Bronchial epithelial cell (primary cell): ENCODE measurements around the gene SEZ6L. TPM values are rescaled to one million over a fixed set of nuclear protein-coding genes. Genes with fewer than 3 reads are reported as not detected.
A peak's percentile ranks its signal among the peaks of the same experiment; 100 is the strongest.

ENCODE experiments used
- DNase-seq: peaks from one replicate; pipeline ENCODE4 v3.0.0-alpha.2; 2010; ENCODE audit warnings: low read depth
- FAIRE-seq: peaks from 2 replicates; lab custom pipeline; 2011; peaks lifted over from hg19 to GRCh38; lab: Jason Lieb, UNC
- H3K27me3 ChIP-seq: 2 replicates; pipeline ENCODE4 v1.5.1; 2011; ENCODE audit warnings: low read length; ENCODE audit not compliant: control insufficient read depth, insufficient read depth
- H3K36me3 ChIP-seq: 2 replicates; pipeline ENCODE4 v1.5.1; 2011; ENCODE audit warnings: low read length; ENCODE audit not compliant: control insufficient read depth, insufficient read depth
- H3K4me3 ChIP-seq: 2 replicates; pipeline ENCODE4 v1.5.1; 2011; ENCODE audit warnings: mild to moderate bottlenecking, low read depth, low read length, control low read depth
- total RNA-seq: library from RNA; depleted of rRNA; stranded (reverse); fragments of >200 nt; gene quantifications from 2 replicates; pipeline ENCODE4 v1.2.1, GENCODE V29; 2014
- TF ChIP-seq, protein P1 (sequence below): IDR thresholded peaks from 2 replicates; pipeline ENCODE4 v1.5.1; 2011; ENCODE audit warnings: mild to moderate bottlenecking, moderate library complexity, low read length, control low read depth, inconsistent platforms; ENCODE audit not compliant: insufficient read depth, severe bottlenecking

SEZ6L gene
- total RNA-seq, 1 donor from 2014 or later = not detected

- TF ChIP-seq, protein P1, sequence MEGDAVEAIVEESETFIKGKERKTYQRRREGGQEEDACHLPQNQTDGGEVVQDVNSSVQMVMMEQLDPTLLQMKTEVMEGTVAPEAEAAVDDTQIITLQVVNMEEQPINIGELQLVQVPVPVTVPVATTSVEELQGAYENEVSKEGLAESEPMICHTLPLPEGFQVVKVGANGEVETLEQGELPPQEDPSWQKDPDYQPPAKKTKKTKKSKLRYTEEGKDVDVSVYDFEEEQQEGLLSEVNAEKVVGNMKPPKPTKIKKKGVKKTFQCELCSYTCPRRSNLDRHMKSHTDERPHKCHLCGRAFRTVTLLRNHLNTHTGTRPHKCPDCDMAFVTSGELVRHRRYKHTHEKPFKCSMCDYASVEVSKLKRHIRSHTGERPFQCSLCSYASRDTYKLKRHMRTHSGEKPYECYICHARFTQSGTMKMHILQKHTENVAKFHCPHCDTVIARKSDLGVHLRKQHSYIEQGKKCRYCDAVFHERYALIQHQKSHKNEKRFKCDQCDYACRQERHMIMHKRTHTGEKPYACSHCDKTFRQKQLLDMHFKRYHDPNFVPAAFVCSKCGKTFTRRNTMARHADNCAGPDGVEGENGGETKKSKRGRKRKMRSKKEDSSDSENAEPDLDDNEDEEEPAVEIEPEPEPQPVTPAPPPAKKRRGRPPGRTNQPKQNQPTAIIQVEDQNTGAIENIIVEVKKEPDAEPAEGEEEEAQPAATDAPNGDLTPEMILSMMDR = no peak
- Histone ChIP-seq H3K36me3 (no peaks in the 10 kb centered on the region), H3K27me3 (no peaks in the 10 kb centered on the region), H3K4me3 (no peak overlapping the region)
- FAIRE-seq (no peak), DNase-seq (no peak)
Measured at GRCh38 chr22:26314171-26314570, 144.9 kb downstream of the SEZ6L start.

DNA sequence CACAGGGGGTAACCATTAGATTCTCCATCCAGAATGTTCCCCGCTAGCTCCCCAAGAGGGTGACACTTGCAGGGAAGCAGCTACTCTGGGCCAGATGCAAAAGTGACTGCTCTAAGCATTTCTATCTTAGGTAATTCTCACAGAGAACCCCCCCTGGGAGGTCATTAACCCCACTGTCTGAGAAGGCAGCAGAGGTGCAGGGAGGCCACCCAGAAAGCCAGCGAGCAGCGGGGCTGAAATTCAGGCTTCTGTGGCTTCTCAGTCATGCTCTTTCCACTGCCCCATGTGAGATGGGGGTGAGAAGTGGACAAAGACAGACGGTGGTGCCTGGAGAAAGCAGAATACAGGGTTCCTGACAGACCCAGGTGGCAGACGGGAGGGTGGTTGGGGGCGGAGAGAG is 145.4 kb downstream of the SEZ6L start:
- FAIRE-seq (no peak), DNase-seq (no peak)
- TF ChIP-seq, protein P1 = no peak
- H3K36me3 ChIP-seq = no peaks in the 10 kb centered on the region
- no peaks in the 10 kb centered on the region for H3K27me3 ChIP-seq
- no peak overlapping the region for H3K4me3 ChIP-seq

DNA sequence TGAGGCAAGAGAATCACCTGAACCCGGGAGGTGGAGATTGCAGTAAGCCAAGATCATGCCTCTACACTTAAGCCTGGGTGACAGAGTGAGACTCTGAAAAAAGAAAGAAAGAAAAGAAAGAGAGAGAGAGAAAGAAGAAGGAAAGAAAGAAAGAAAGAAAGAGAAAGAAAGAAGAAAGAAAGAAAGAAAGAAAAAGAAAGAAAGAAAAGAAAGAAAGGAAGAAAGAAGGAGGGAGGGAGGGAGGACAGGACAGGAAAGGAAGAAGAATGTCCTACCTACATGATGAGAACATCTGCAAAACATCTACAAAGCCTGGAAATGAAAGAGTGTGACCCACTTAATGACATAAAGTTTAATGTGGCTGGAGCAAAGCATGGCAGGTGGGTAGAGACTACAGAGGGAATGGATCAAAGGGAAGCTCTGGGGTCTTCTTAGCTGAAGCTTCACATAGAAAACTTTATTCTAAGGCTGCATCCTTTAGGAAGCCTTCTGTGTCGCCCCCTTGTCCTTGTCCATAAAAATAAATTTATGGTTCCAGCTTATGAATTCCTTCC is 147.5 kb downstream of the SEZ6L start:
- TF ChIP-seq, protein P1 = no peak
- H3K4me3 ChIP-seq = no peak overlapping the region
- FAIRE-seq (no peak), DNase-seq (no peak)
- H3K27me3 ChIP-seq = no peaks in the 10 kb centered on the region
- no peaks in the 10 kb centered on the region for H3K36me3 ChIP-seq

- no peaks in the 10 kb centered on the region for H3K36me3 ChIP-seq
- FAIRE-seq (no peak), DNase-seq (peak; percentile 34)
- TF ChIP-seq, protein P1 = peak; percentile 32
- H3K27me3 ChIP-seq = no peaks in the 10 kb centered on the region
- no peak overlapping the region for H3K4me3 ChIP-seq
Measured at GRCh38 chr22:26318975-26319374, 149.7 kb downstream of the SEZ6L start.

- DNase-seq = no peak
- Histone ChIP-seq H3K4me3 (no peak overlapping the region), H3K27me3 (peaks cover 1% of the 10 kb centered on the region), H3K36me3 (no peaks in the 10 kb centered on the region)
- TF ChIP-seq, protein P1 = no peak
- no peak for FAIRE-seq
Measured at GRCh38 chr22:26320447-26320846, 151.2 kb downstream of the SEZ6L start.

GRCh38 chr22:26321469-26321913 is 152.2 kb downstream of the SEZ6L start:
- DNase-seq (peak; percentile 9), FAIRE-seq (no peak)
- H3K27me3 ChIP-seq = peaks cover 1% of the 10 kb centered on the region
- H3K4me3 ChIP-seq = no peak overlapping the region
- no peaks in the 10 kb centered on the region for H3K36me3 ChIP-seq
- TF ChIP-seq, protein P1 = no peak
